ENCODE results near the gene TMPRSS7. TPM values are rescaled to one million over a fixed set of nuclear protein-coding genes. Genes with fewer than 3 reads are reported as not detected.

The TMPRSS7 gene
- total RNA-seq, 1 experiment from 2014 or later: not detected

DNA sequence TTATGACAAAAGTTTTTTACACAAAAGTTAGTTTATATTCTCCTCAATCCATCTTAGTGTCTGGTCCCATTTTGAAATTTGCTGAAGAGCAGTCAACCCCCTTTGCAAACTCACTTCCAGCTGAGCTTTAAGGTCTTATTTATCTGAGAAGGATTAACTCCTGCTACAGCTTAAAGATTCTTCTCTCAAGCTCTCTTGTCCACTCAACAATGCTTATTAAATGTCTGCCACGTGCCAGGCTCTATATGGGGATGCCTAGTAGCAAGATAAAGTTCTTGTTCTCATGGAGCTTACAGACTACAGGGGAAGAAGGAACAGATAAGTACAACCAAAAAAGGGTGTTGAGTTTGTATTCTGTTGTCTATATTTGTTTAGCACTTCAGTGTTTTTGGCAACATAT lies 18.7 kb downstream of the TMPRSS7 start:
- Histone ChIP-seq H3K27ac (ENCODE audit: low read length) (no peak overlapping the region), H3K9me3 (ENCODE audit: control insufficient read depth, insufficient read depth, low read depth, low read length) (no peaks in the 10 kb centered on the region), H3K36me3 (ENCODE audit: control insufficient read depth, insufficient read depth, low read length) (no peaks in the 10 kb centered on the region), H3K4me3 (ENCODE audit: low read depth in 2 of 2, low read length in 2 of 2) (no peak overlapping the region), H3K27me3 (ENCODE audit: control insufficient read depth, insufficient read depth, low read length) (no peaks in the 10 kb centered on the region), H3K4me1 (ENCODE audit: control insufficient read depth, insufficient read depth, low read length) (no peaks in the 10 kb centered on the region)
- ChIA-PET POLR2A (interaction anchor here (0.6 kb wide), 1 partner anchor 39 kb away, joined by 4 read pairs; no protein-coding TSS in a partner anchor), CTCF (no interaction called here)
- DNase-seq (ENCODE audit: low read depth, low spot score): no peak
- in situ Hi-C loops (cut with HindIII; ENCODE audit: low pct_unique_long_range_greater_than_20kb, low sequenced_read_pairs): no loop called here
- no peak for ATAC-seq
- BruUV-seq (replicated peaks): no TSS peak
- no peak for TF ChIP-seq SIN3A (IDR thresholded peaks at IDR 0.05; ENCODE audit: borderline replicate concordance, insufficient read depth, low read depth, low read length)
- TF ChIP-seq, protein P1, sequence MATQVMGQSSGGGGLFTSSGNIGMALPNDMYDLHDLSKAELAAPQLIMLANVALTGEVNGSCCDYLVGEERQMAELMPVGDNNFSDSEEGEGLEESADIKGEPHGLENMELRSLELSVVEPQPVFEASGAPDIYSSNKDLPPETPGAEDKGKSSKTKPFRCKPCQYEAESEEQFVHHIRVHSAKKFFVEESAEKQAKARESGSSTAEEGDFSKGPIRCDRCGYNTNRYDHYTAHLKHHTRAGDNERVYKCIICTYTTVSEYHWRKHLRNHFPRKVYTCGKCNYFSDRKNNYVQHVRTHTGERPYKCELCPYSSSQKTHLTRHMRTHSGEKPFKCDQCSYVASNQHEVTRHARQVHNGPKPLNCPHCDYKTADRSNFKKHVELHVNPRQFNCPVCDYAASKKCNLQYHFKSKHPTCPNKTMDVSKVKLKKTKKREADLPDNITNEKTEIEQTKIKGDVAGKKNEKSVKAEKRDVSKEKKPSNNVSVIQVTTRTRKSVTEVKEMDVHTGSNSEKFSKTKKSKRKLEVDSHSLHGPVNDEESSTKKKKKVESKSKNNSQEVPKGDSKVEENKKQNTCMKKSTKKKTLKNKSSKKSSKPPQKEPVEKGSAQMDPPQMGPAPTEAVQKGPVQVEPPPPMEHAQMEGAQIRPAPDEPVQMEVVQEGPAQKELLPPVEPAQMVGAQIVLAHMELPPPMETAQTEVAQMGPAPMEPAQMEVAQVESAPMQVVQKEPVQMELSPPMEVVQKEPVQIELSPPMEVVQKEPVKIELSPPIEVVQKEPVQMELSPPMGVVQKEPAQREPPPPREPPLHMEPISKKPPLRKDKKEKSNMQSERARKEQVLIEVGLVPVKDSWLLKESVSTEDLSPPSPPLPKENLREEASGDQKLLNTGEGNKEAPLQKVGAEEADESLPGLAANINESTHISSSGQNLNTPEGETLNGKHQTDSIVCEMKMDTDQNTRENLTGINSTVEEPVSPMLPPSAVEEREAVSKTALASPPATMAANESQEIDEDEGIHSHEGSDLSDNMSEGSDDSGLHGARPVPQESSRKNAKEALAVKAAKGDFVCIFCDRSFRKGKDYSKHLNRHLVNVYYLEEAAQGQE (IDR thresholded peaks at IDR 0.05; ENCODE audit: insufficient read depth in 1 of 2, low read depth in 2 of 2, low read length in 1 of 2): no peak
- TF ChIP-seq, protein P2, sequence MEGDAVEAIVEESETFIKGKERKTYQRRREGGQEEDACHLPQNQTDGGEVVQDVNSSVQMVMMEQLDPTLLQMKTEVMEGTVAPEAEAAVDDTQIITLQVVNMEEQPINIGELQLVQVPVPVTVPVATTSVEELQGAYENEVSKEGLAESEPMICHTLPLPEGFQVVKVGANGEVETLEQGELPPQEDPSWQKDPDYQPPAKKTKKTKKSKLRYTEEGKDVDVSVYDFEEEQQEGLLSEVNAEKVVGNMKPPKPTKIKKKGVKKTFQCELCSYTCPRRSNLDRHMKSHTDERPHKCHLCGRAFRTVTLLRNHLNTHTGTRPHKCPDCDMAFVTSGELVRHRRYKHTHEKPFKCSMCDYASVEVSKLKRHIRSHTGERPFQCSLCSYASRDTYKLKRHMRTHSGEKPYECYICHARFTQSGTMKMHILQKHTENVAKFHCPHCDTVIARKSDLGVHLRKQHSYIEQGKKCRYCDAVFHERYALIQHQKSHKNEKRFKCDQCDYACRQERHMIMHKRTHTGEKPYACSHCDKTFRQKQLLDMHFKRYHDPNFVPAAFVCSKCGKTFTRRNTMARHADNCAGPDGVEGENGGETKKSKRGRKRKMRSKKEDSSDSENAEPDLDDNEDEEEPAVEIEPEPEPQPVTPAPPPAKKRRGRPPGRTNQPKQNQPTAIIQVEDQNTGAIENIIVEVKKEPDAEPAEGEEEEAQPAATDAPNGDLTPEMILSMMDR (IDR thresholded peaks at IDR 0.05): no peak
- no peak for TF ChIP-seq TCF7L2 (IDR thresholded peaks at IDR 0.05; ENCODE audit: low read depth, low read length)
- TF ChIP-seq POLR2AphosphoS5 (IDR thresholded peaks at IDR 0.05; ENCODE audit: low read depth, low read length): no peak
- intact Hi-C loops (cut with micrococcal nuclease; ENCODE audit: unreplicated experiment): no loop called here

DNA sequence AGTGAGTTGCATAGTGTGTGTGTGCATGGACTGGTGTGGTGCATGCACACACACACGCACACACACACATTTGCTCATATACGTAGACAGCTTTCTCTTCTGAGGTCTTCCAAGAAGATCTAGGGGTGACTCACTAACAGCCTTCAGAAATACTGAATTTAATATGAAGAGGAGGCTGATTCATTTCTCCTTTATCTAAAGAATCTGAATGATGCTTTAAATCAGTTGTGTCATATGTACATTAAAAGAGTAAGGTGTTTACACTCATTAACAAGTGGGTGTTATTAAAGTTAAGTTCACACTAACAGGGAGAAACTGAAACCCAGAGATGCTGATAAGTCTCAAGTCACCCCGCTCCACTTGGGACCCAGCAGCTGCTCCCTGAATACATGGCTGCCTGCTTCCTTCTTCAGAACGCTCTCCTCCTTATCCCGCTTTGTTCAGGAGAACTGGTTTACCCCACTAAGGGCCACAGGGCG lies 22.0 kb downstream of the TMPRSS7 start:
- no peak overlapping the region for H3K4me3 ChIP-seq (ENCODE audit: low read depth in 2 of 2, low read length in 2 of 2)
- TF ChIP-seq, protein P1 (IDR thresholded peaks at IDR 0.05; ENCODE audit: insufficient read depth in 1 of 2, low read depth in 2 of 2, low read length in 1 of 2): no peak
- TF ChIP-seq SIN3A (IDR thresholded peaks at IDR 0.05; ENCODE audit: borderline replicate concordance, insufficient read depth, low read depth, low read length) (no peak), POLR2AphosphoS5 (IDR thresholded peaks at IDR 0.05; ENCODE audit: low read depth, low read length) (no peak), TCF7L2 (IDR thresholded peaks at IDR 0.05; ENCODE audit: low read depth, low read length) (no peak)
- TF ChIP-seq, protein P2 (IDR thresholded peaks at IDR 0.05): no peak
- H3K9me3 ChIP-seq (ENCODE audit: control insufficient read depth, insufficient read depth, low read depth, low read length): no peaks in the 10 kb centered on the region
- intact Hi-C loops (cut with micrococcal nuclease; ENCODE audit: unreplicated experiment): no loop called here
- no peak overlapping the region for H3K27ac ChIP-seq (ENCODE audit: low read length)
- H3K36me3 ChIP-seq (ENCODE audit: control insufficient read depth, insufficient read depth, low read length): no peaks in the 10 kb centered on the region
- no peaks in the 10 kb centered on the region for H3K27me3 ChIP-seq (ENCODE audit: control insufficient read depth, insufficient read depth, low read length)
- ATAC-seq (peak; percentile 69), DNase-seq (ENCODE audit: low read depth, low spot score) (no peak)
- in situ Hi-C loops (cut with HindIII; ENCODE audit: low pct_unique_long_range_greater_than_20kb, low sequenced_read_pairs): no loop called here
- ChIA-PET CTCF (no interaction called here), POLR2A (no interaction called here)
- no TSS peak for BruUV-seq (replicated peaks)
- H3K4me1 ChIP-seq (ENCODE audit: control insufficient read depth, insufficient read depth, low read length): no peaks in the 10 kb centered on the region
